HG02623 (cell line): ENCODE data around the gene ERAL1.
"Not testable (repeated sequence)": the region's sequence is repeated elsewhere in the genome, so short reads cannot be mapped to it uniquely, and the experiment has no call there.

ENCODE experiments used
- ATAC-seq: cut with Tn5 transposase; IDR thresholded peaks from one replicate; pipeline ENCODE4 v1.9.1; 2021; ENCODE audit warnings: moderate library complexity; ENCODE audit not compliant: unreplicated experiment

Gene ERAL1

GRCh38 chr17:28849281-28849680, 5.5 kb upstream of the ERAL1 start:
- no peak for ATAC-seq

GRCh38 chr17:28853295-28853694, 1.5 kb upstream of the ERAL1 start:
- no peak for ATAC-seq

GRCh38 chr17:28855336-28855679, 492 bp downstream of the ERAL1 start:
- no peak for ATAC-seq

GRCh38 chr17:28856028-28856574, 1.3 kb downstream of the ERAL1 start:
- ATAC-seq, result no peak

GRCh38 chr17:28857905-28858800, 3.3 kb downstream of the ERAL1 start:
- no peak for ATAC-seq

- ATAC-seq, result no peak
Observed at GRCh38 chr17:28858801-28859355, 4.1 kb downstream of the ERAL1 start.

GRCh38 chr17:28860363-28860808, 5.6 kb downstream of the ERAL1 start:
- no peak for ATAC-seq

- no peak for ATAC-seq
Observed at GRCh38 chr17:28861393-28862203, 6.8 kb downstream of the ERAL1 start.

GRCh38 chr17:28862561-28862960, 7.7 kb downstream of the ERAL1 start:
- ATAC-seq, result no peak

GRCh38 chr17:28863953-28864352, 9.1 kb downstream of the ERAL1 start:
- no peak for ATAC-seq

- no peak for ATAC-seq
Observed at GRCh38 chr17:28864991-28865849, 10.4 kb downstream of the ERAL1 start.

GRCh38 chr17:28865946-28866752, 11.3 kb downstream of the ERAL1 start:
- ATAC-seq, result no peak

GRCh38 chr17:28867276-28867675, 12.5 kb downstream of the ERAL1 start:
- ATAC-seq, result no peak

GRCh38 chr17:28871056-28871579, 16.3 kb downstream of the ERAL1 start:
- ATAC-seq, result peak; percentile 72

- ATAC-seq, result no peak
Observed at GRCh38 chr17:28873839-28874238, 19.0 kb downstream of the ERAL1 start.

- no peak for ATAC-seq
Observed at GRCh38 chr17:28874750-28875149, 19.9 kb downstream of the ERAL1 start.

- no peak for ATAC-seq
Observed at GRCh38 chr17:28875848-28876550, 21.2 kb downstream of the ERAL1 start.

- not testable (repeated sequence) for ATAC-seq
Observed at GRCh38 chr17:28877150-28877711, 22.4 kb downstream of the ERAL1 start.
